ENCODE data around the gene FOXN4. TPM values are rescaled to one million over a fixed set of nuclear protein-coding genes. Genes with fewer than 3 reads are reported as not detected.
A peak's percentile ranks its signal among the peaks of the same experiment; 100 is the strongest.
"Not testable (repeated sequence)": the region's sequence is repeated elsewhere in the genome, so short reads cannot be mapped to it uniquely, and the experiment has no call there.

FOXN4 gene
- total RNA-seq, 2 experiments from 2014 or later: not detected

GRCh38 chr12:109331301-109331952, 22.3 kb upstream of the FOXN4 start:
- POLR2A ChIA-PET: no interaction called here
- ATAC-seq (no peak), DNase-seq (no peak)
- Mint-ChIP-seq H3K9me3 (ENCODE audit: low read depth) (no peaks in the 10 kb centered on the region), H3K27ac (no peak overlapping the region), H3K36me3 (ENCODE audit: low read depth) (no peaks in the 10 kb centered on the region), H3K4me1 (no peaks in the 10 kb centered on the region), H3K4me3 (no peak overlapping the region), H3K27me3 (peaks cover 12% of the 10 kb centered on the region)
- intact Hi-C loops (cut with DNase I, micrococcal nuclease): no loop called here
- CTCF ChIA-PET: interaction anchor here (0.6 to 1.8 kb wide), 3 partner anchors 19 to 143 kb away, joined by 3 to 5 read pairs (median 3); no protein-coding TSS in a partner anchor

- Mint-ChIP-seq H3K4me1 (no peaks in the 10 kb centered on the region), H3K4me3 (no peak overlapping the region), H3K27me3 (peaks cover 10% of the 10 kb centered on the region), H3K27ac (no peak overlapping the region), H3K36me3 (ENCODE audit: low read depth) (no peaks in the 10 kb centered on the region), H3K9me3 (ENCODE audit: low read depth) (no peaks in the 10 kb centered on the region)
- POLR2A ChIA-PET: no interaction called here
- intact Hi-C loops (cut with DNase I, micrococcal nuclease): no loop called here
- DNase-seq (no peak), ATAC-seq (no peak)
- CTCF ChIA-PET: interaction anchor here (0.6 to 1.8 kb wide), 2 partner anchors 28 to 144 kb away, joined by 3 to 5 read pairs; no protein-coding TSS in a partner anchor
Observed at GRCh38 chr12:109330282-109331230, 21.5 kb upstream of the FOXN4 start.

GRCh38 chr12:109329686-109330085, 20.6 kb upstream of the FOXN4 start:
- CTCF ChIA-PET: interaction anchor here (0.7 kb wide), 1 partner anchor 8 kb away, joined by 3 read pairs; no protein-coding TSS in a partner anchor
- intact Hi-C loops (cut with DNase I, micrococcal nuclease): no loop called here
- Mint-ChIP-seq H3K4me3 (no peak overlapping the region), H3K9me3 (ENCODE audit: low read depth) (no peaks in the 10 kb centered on the region), H3K27ac (no peak overlapping the region), H3K27me3 (peaks cover 6% of the 10 kb centered on the region), H3K36me3 (ENCODE audit: low read depth) (no peaks in the 10 kb centered on the region), H3K4me1 (no peaks in the 10 kb centered on the region)
- ATAC-seq (no peak), DNase-seq (no peak)
- POLR2A ChIA-PET: no interaction called here

- ChIA-PET CTCF (no interaction called here), POLR2A (no interaction called here)
- peaks cover 4% of the 10 kb centered on the region for H3K27me3 Mint-ChIP-seq
- H3K27ac Mint-ChIP-seq: no peak overlapping the region
- ATAC-seq (no peak), DNase-seq (no peak)
- H3K4me1 Mint-ChIP-seq: no peaks in the 10 kb centered on the region
- H3K4me3 Mint-ChIP-seq: no peak overlapping the region
- no peaks in the 10 kb centered on the region for H3K36me3 Mint-ChIP-seq (ENCODE audit: low read depth)
- intact Hi-C loops (cut with DNase I, micrococcal nuclease): no loop called here
- H3K9me3 Mint-ChIP-seq (ENCODE audit: low read depth): no peaks in the 10 kb centered on the region
Observed at GRCh38 chr12:109329003-109329402, 19.9 kb upstream of the FOXN4 start.

GRCh38 chr12:109321294-109321693, 12.2 kb upstream of the FOXN4 start:
- H3K27me3 Mint-ChIP-seq: peaks cover 24% of the 10 kb centered on the region
- H3K4me3 Mint-ChIP-seq; H3K4me1 Mint-ChIP-seq; POLR2A ChIA-PET; H3K9me3 Mint-ChIP-seq (ENCODE audit: low read depth); H3K27ac Mint-ChIP-seq; intact Hi-C loops (cut with DNase I, micrococcal nuclease); ATAC-seq; H3K36me3 Mint-ChIP-seq (ENCODE audit: low read depth); DNase-seq: not testable (repeated sequence)
- CTCF ChIA-PET: interaction anchor here (0.6 kb wide), 1 partner anchor 563 kb away, joined by 3 read pairs; no protein-coding TSS in a partner anchor

- intact Hi-C loops (cut with DNase I, micrococcal nuclease): no loop called here
- ATAC-seq: peak; percentile 60
- peaks cover 46% of the 10 kb centered on the region for H3K27me3 Mint-ChIP-seq
- CTCF ChIA-PET: interaction anchor here (0.8 kb wide), 1 partner anchor 75 kb away, joined by 3 read pairs; no protein-coding TSS in a partner anchor
- DNase-seq: peak; percentile 47
- H3K4me1 Mint-ChIP-seq: peaks cover 9% of the 10 kb centered on the region
- no peaks in the 10 kb centered on the region for H3K9me3 Mint-ChIP-seq (ENCODE audit: low read depth)
- POLR2A ChIA-PET: no interaction called here
- peak overlapping the region; percentile 54 for H3K4me3 Mint-ChIP-seq
- H3K36me3 Mint-ChIP-seq (ENCODE audit: low read depth): no peaks in the 10 kb centered on the region
- no peak overlapping the region for H3K27ac Mint-ChIP-seq
Observed at GRCh38 chr12:109310247-109311125, 1.4 kb upstream of the FOXN4 start.

GRCh38 chr12:109309381-109310246, 530 bp upstream of the FOXN4 start:
- no peaks in the 10 kb centered on the region for H3K9me3 Mint-ChIP-seq (ENCODE audit: low read depth)
- peak overlapping the region; percentile 63 for H3K4me3 Mint-ChIP-seq
- H3K27me3 Mint-ChIP-seq: peaks cover 45% of the 10 kb centered on the region
- no peaks in the 10 kb centered on the region for H3K36me3 Mint-ChIP-seq (ENCODE audit: low read depth)
- ChIA-PET CTCF (no interaction called here), POLR2A (no interaction called here)
- peaks cover 9% of the 10 kb centered on the region for H3K4me1 Mint-ChIP-seq
- H3K27ac Mint-ChIP-seq: no peak overlapping the region
- ATAC-seq: peak; percentile 47
- DNase-seq: peak; percentile 32
- intact Hi-C loops (cut with DNase I, micrococcal nuclease): no loop called here

- ChIA-PET CTCF (interaction anchor here (1.3 kb wide), 1 partner anchor 10 kb away, joined by 3 read pairs; no protein-coding TSS in a partner anchor), POLR2A (no interaction called here)
- H3K9me3 Mint-ChIP-seq (ENCODE audit: low read depth): no peaks in the 10 kb centered on the region
- H3K36me3 Mint-ChIP-seq (ENCODE audit: low read depth): no peaks in the 10 kb centered on the region
- H3K27ac Mint-ChIP-seq: no peak overlapping the region
- DNase-seq: no peak
- ATAC-seq: no peak
- peaks cover 9% of the 10 kb centered on the region for H3K4me1 Mint-ChIP-seq
- intact Hi-C loops (cut with DNase I, micrococcal nuclease): no loop called here
- H3K27me3 Mint-ChIP-seq: peaks cover 38% of the 10 kb centered on the region
- no peak overlapping the region for H3K4me3 Mint-ChIP-seq
Observed at GRCh38 chr12:109307051-109307450, 2.0 kb downstream of the FOXN4 start.

GRCh38 chr12:109305547-109305946, 3.5 kb downstream of the FOXN4 start:
- peaks cover 32% of the 10 kb centered on the region for H3K27me3 Mint-ChIP-seq
- ChIA-PET POLR2A (no interaction called here), CTCF (interaction anchor here (1.3 kb wide), 2 partner anchors 11 to 89 kb away, joined by 3 to 4 read pairs; no protein-coding TSS in a partner anchor)
- DNase-seq (no peak), ATAC-seq (no peak)
- no peak overlapping the region for H3K27ac Mint-ChIP-seq
- no peaks in the 10 kb centered on the region for H3K36me3 Mint-ChIP-seq (ENCODE audit: low read depth)
- no peaks in the 10 kb centered on the region for H3K9me3 Mint-ChIP-seq (ENCODE audit: low read depth)
- intact Hi-C loops (cut with DNase I, micrococcal nuclease): no loop called here
- no peak overlapping the region for H3K4me3 Mint-ChIP-seq
- H3K4me1 Mint-ChIP-seq: peaks cover 7% of the 10 kb centered on the region

GRCh38 chr12:109304485-109304884, 4.6 kb downstream of the FOXN4 start:
- intact Hi-C loops (cut with DNase I, micrococcal nuclease): no loop called here
- no peak for DNase-seq
- peaks cover 28% of the 10 kb centered on the region for H3K27me3 Mint-ChIP-seq
- peaks cover 3% of the 10 kb centered on the region for H3K4me1 Mint-ChIP-seq
- no peaks in the 10 kb centered on the region for H3K36me3 Mint-ChIP-seq (ENCODE audit: low read depth)
- H3K27ac Mint-ChIP-seq: no peak overlapping the region
- POLR2A ChIA-PET: no interaction called here
- H3K4me3 Mint-ChIP-seq: no peak overlapping the region
- CTCF ChIA-PET: interaction anchor here (1.4 kb wide), 1 partner anchor 85 kb away, joined by 5 read pairs; no protein-coding TSS in a partner anchor
- no peaks in the 10 kb centered on the region for H3K9me3 Mint-ChIP-seq (ENCODE audit: low read depth)
- no peak for ATAC-seq
